K562 (cell line): ENCODE results near the gene COMMD9. TPM values are rescaled to one million over a fixed set of nuclear protein-coding genes. Genes with fewer than 3 reads are reported as not detected.

Experiments
- ATAC-seq: fragments of 200-7000 bp; cut with Tn5 transposase; 3 replicates; pipeline ENCODE4 v1.9.1; 2020; ENCODE audit warnings: moderate library complexity
- BruUV-seq: library from RNA; stranded (reverse); fragments of 400-500 nt; replicated peaks from 2 replicates; lab custom pipeline; 2021; lab: Mats Ljungman, UMichigan
- CTCF ChIA-PET: fragments of 300-600 bp; formaldehyde crosslinking; extraction: SDS; loops from one replicate; lab custom pipeline; 2021; ENCODE audit warnings: low intra/inter-chr PET ratio; lab: Yijun Ruan, JAX
- POLR2A ChIA-PET: fragments of 300-600, 350-650 bp; sonication (Branson Sonifier 250); formaldehyde crosslinking; extraction: SDS; loops from one replicate; lab custom pipeline; 2021; ENCODE audit warnings: antibody characterized with exemption, inconsistent platforms; lab: Yijun Ruan, JAX
- DNase-seq, 4 experiments: peaks; one replicate each; pipeline versions ENCODE4 v3.0.0 to v3.0.0-alpha.2; 2011 to 2018; ENCODE audit warnings: low spot score in 3 of 4, mixed read lengths in 3 of 4; ENCODE audit errors: extremely low read depth in 1 of 4
- FAIRE-seq: peaks from 2 replicates; lab custom pipeline; 2011; peaks lifted over from hg19 to GRCh38; lab: Jason Lieb, UNC
- H2AFZ ChIP-seq: 2 replicates; pipeline ENCODE4 v1.6.0; 2011; ENCODE audit warnings: low read depth, low read length, control low read depth, inconsistent platforms
- H3K27ac ChIP-seq: fragments of 200-600 bp; 3 replicates; pipeline ENCODE4 v1.8.0; 2011; ENCODE audit warnings: low read depth, mild to moderate bottlenecking, control low read depth, inconsistent platforms, low read length, moderate library complexity, mixed read lengths; ENCODE audit errors: extremely low read depth
- H3K27me3 ChIP-seq, 2 experiments: fragments of 300-600 bp in 1 of 2; 2 replicates in 1 of 2; 3 replicates in 1 of 2; pipeline versions ENCODE4 v1.6.0 to v1.8.0; 2011; ENCODE audit warnings: inconsistent platforms in 2 of 2, low read length in 2 of 2, mild to moderate bottlenecking in 1 of 2, mixed read lengths in 1 of 2, moderate library complexity in 1 of 2; ENCODE audit not compliant: control insufficient read depth in 2 of 2, insufficient read depth in 2 of 2
- H3K36me3 ChIP-seq: fragments of 300-600 bp; 3 replicates; pipeline ENCODE4 v1.8.0; 2011; ENCODE audit warnings: mild to moderate bottlenecking, low read length, inconsistent platforms; ENCODE audit not compliant: control insufficient read depth, insufficient read depth
- H3K4me1 ChIP-seq, 2 experiments: fragments of 200-600 bp in 1 of 2; replicated peaks in 1 of 2; 2 replicates in 1 of 2; 3 replicates in 1 of 2; pipeline versions ENCODE4 v1.5.1 to v1.8.0; 2011; ENCODE audit warnings: inconsistent platforms in 2 of 2, low read length in 2 of 2, mild to moderate bottlenecking in 1 of 2, mixed read lengths in 1 of 2, moderate library complexity in 1 of 2; ENCODE audit not compliant: control insufficient read depth in 2 of 2, insufficient read depth in 2 of 2
- H3K4me2 ChIP-seq: 2 replicates; pipeline ENCODE4 v1.6.1; 2011; ENCODE audit warnings: low read length, control low read depth, inconsistent platforms, mixed read lengths; ENCODE audit not compliant: insufficient read depth
- H3K4me3 ChIP-seq: fragments of 200-600 bp; sonication (generic), shearing (Covaris generic); 2 replicates; pipeline ENCODE4 v1.5.1; 2016; ENCODE audit warnings: control low read depth, inconsistent platforms
- H3K79me2 ChIP-seq: fragments of 200-600 bp; 3 replicates; pipeline ENCODE4 v1.8.0; 2011; ENCODE audit warnings: low read length, inconsistent platforms; ENCODE audit not compliant: control insufficient read depth, insufficient read depth
- H3K9ac ChIP-seq, 2 experiments: 2 replicates each; pipeline versions ENCODE4 v1.6.0 to v1.6.1; 2011; ENCODE audit warnings: low read depth in 2 of 2, low read length in 2 of 2, control low read depth in 1 of 2, inconsistent platforms in 1 of 2, mild to moderate bottlenecking in 1 of 2, mixed read lengths in 1 of 2; ENCODE audit not compliant: insufficient read depth in 1 of 2
- H3K9me1 ChIP-seq: one replicate; pipeline ENCODE4 v1.6.0; 2011; ENCODE audit warnings: inconsistent platforms, mild to moderate bottlenecking, low read length, moderate library complexity; ENCODE audit not compliant: control insufficient read depth, insufficient read depth
- H3K9me3 ChIP-seq: replicated peaks from 2 replicates; pipeline ENCODE4 v1.5.1; 2011; ENCODE audit warnings: low read depth, low read length, inconsistent platforms; ENCODE audit not compliant: control insufficient read depth, insufficient read depth
- H4K20me1 ChIP-seq: replicated peaks from 2 replicates; pipeline ENCODE4 v1.6.1; 2011; ENCODE audit warnings: low read length, inconsistent platforms, mixed read lengths; ENCODE audit not compliant: control insufficient read depth, insufficient read depth
- CBX2 ChIP-seq: fragments of 200-600 bp; sonication (generic); IDR thresholded peaks from one replicate; pipeline ENCODE4 v1.6.1; 2012; ENCODE audit warnings: mild to moderate bottlenecking, low read length, inconsistent platforms; ENCODE audit not compliant: insufficient read depth, poor library complexity, severe bottlenecking
- GTF2F1 ChIP-seq: IDR thresholded peaks from 2 replicates; pipeline ENCODE4 v1.6.1; 2011; ENCODE audit warnings: low read depth, low read length, improper control_type of control experiment
- MAX ChIP-seq: sonication (generic); formaldehyde crosslinking; IDR thresholded peaks from 2 replicates; pipeline ENCODE4 v1.9.0; 2022; ENCODE audit warnings: mild to moderate bottlenecking, missing genetic modification reagents
- PRMT5 ChIP-seq: sonication (generic); formaldehyde crosslinking; IDR thresholded peaks from 2 replicates; pipeline ENCODE4 v1.5.0; 2020; ENCODE audit warnings: missing genetic modification reagents
- SREBF2 ChIP-seq: sonication (generic); formaldehyde crosslinking; IDR thresholded peaks from 2 replicates; pipeline ENCODE4 v1.4.0; 2020; ENCODE audit warnings: mild to moderate bottlenecking, missing genetic modification reagents
- ZBTB1 ChIP-seq: sonication (generic); formaldehyde crosslinking; IDR thresholded peaks from 2 replicates; pipeline ENCODE4 v1.8.1; 2023; ENCODE audit warnings: missing genetic modification reagents, low read depth, mild to moderate bottlenecking, borderline replicate concordance
- ZNF239 ChIP-seq: fragments of 250-450 bp; sonication (Bioruptor Pico); IDR thresholded peaks from 2 replicates; pipeline ENCODE4 v1.4.0; 2020; ENCODE audit warnings: mild to moderate bottlenecking
- ZNF668 ChIP-seq: fragments of 250-450 bp; sonication (Bioruptor Pico); IDR thresholded peaks from 2 replicates; pipeline ENCODE4 v1.8.0; 2022; ENCODE audit warnings: mild to moderate bottlenecking, inconsistent platforms
- WGBS: fragments of 100-300 bp; shearing (Covaris generic); methylation state at CpG from one replicate; pipeline ENCODE4 v1.1.6; 2016; ENCODE audit warnings: low coverage, mixed read lengths; ENCODE audit not compliant: insufficient coverage; ENCODE audit errors: missing lambda C conversion rate; 5-methylcytosine and 5-hydroxymethylcytosine counted together
- in situ Hi-C: fragments of 300-500 bp; cut with MboI; formaldehyde crosslinking; loops from 4 replicates; pipeline ENCODE4 v1.15.0; 2018; ENCODE audit warnings: inconsistent platforms, mixed read lengths
- intact Hi-C: fragments of 100-400 bp; cut with micrococcal nuclease; formaldehyde crosslinking; loops from 2 replicates; pipeline ENCODE4 v1.14.2; 2022
- polyA plus RNA-seq, 8 experiments: library from polyadenylated mRNA; depleted of rRNA in 4 of 8; stranded (reverse) in 5 of 8; unstranded in 3 of 8; fragments of >200 nt; fragmentation: Nextera tagmentation in 2 of 8; fragmentation: Illumina TruSeq in 1 of 8; extraction: Ambion mirVana in 2 of 8; extraction: Trizol in 1 of 8; gene quantifications; 2 replicates each; pipeline versions ENCODE4 v1.2.1 to v1.2.3, GENCODE V29; 2011 to 2014; ENCODE audit warnings: inconsistent platforms in 1 of 8, missing spikeins in 1 of 8
- total RNA-seq, 7 experiments: library from RNA; depleted of rRNA in 6 of 7; stranded (reverse); fragments of >200 nt in 6 of 7; fragmentation: Illumina TruSeq in 2 of 7; extraction: Trizol in 2 of 7; gene quantifications; 2 replicates each; pipeline versions ENCODE4 v1.2.1 to v1.2.3, GENCODE V29; 2011 to 2021; ENCODE audit warnings: low replicate concordance in 1 of 7
- TF ChIP-seq, protein P1 (sequence below): fragments of 450-650 bp; formaldehyde crosslinking; conservative IDR thresholded peaks from 2 replicates; pipeline ENCODE4 v1.4.0; 2022; ENCODE audit warnings: mild to moderate bottlenecking, missing genetic modification characterization

COMMD9 gene
- total and polyA plus RNA-seq, 9 of the 15 experiments (the other 6 are each of a cell fraction or from before 2014, with no cell fraction given) = 27.3 to 121 (median 48.0) TPM

DNA sequence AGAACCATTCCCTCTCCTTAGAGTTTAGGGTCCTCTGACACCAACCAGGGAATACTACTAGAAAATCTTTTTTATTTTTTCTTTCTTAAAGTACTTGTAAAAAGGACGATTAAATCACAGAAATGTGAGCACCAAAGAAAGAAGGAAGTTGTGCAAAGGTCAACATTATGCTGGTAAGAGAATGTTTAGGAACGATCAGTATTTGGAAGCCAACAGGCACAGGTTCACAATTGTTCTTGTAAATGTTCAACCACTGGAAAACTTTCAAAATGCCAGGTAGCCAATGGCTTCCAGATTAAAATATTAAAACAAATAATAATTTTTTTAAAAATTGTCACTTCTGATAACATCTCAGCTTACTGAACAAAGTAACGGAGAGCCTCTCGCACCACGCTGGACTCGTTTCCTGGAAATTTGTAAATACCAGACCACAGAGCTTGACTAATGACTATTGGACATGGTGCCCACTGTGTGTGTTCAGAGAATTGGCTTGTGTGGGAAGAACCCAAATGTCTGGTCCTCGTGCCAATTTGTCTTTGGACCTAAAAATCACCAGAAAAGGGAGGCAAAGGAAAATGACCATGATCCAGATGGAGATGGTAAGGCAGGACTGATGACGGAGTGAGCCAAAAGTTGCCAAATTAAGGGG, 20.8 kb downstream of the COMMD9 start:
- Histone ChIP-seq H3K4me3 (no peak overlapping the region), H3K9me1 (peaks cover 2% of the 10 kb centered on the region), H3K9me3 (no peaks in the 10 kb centered on the region), H3K4me1 (no peaks in the 10 kb centered on the region), H2AFZ (no peak overlapping the region), H3K4me2 (no peak overlapping the region), H3K27me3 (no peaks in the 10 kb centered on the region; a peak in 2 of 5 replicates), H3K36me3 (no peaks in the 10 kb centered on the region), H4K20me1 (no peaks in the 10 kb centered on the region; the same call in 1 of the 2 replicates), H3K27ac (no peak overlapping the region), H3K79me2 (no peaks in the 10 kb centered on the region), H3K9ac (no peak overlapping the region)
- CTCF ChIA-PET = no interaction called here
- DNase-seq = no peak
- no peak for ATAC-seq
- TF ChIP-seq ZBTB1 (CRISPR knock-in tag) = no peak
- no peak for TF ChIP-seq CBX2
- TF ChIP-seq, protein P1, sequence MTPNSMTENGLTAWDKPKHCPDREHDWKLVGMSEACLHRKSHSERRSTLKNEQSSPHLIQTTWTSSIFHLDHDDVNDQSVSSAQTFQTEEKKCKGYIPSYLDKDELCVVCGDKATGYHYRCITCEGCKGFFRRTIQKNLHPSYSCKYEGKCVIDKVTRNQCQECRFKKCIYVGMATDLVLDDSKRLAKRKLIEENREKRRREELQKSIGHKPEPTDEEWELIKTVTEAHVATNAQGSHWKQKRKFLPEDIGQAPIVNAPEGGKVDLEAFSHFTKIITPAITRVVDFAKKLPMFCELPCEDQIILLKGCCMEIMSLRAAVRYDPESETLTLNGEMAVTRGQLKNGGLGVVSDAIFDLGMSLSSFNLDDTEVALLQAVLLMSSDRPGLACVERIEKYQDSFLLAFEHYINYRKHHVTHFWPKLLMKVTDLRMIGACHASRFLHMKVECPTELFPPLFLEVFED (CRISPR knock-in tag) = no peak
- no peak for TF ChIP-seq ZNF668 (CRISPR knock-in tag)
- TF ChIP-seq GTF2F1 = no peak
- no peak for TF ChIP-seq MAX (CRISPR knock-in tag)
- no peak for TF ChIP-seq PRMT5 (CRISPR knock-in tag)
- no peak for TF ChIP-seq ZNF239
- TF ChIP-seq SREBF2 (CRISPR knock-in tag) = no peak
- BruUV-seq = no TSS peak
- POLR2A ChIA-PET = interaction anchor here (1.3 kb wide), 1 partner anchor 10 kb away, joined by 3 read pairs; no protein-coding TSS in a partner anchor
- in situ Hi-C loops (loop anchor here (10.0 kb wide), 3 partner anchors 234 to 794 kb away; no protein-coding TSS in a partner anchor), intact Hi-C loops (loop anchor here (5.0 kb wide), 1 partner anchor 781 kb away; no protein-coding TSS in a partner anchor)
- no peak for FAIRE-seq
- 6% methylated on average over 8 of the region's 8 CpGs for WGBS
